Liver (tissue), 3 donors: ENCODE data around the gene COQ8A.

Source experiments
- RAD21 ChIP-seq, 2 donors: IDR thresholded peaks; 2 replicates each; pipeline ENCODE4 v1.6.1; 2016; ENCODE audit warnings: antibody characterized with exemption in 2 of 2, mild to moderate bottlenecking in 2 of 2
- SP1 ChIP-seq: IDR thresholded peaks from 2 replicates; pipeline ENCODE4 v1.6.1; 2018; ENCODE audit warnings: antibody characterized with exemption, mild to moderate bottlenecking
- TAF1 ChIP-seq: conservative IDR thresholded peaks from 2 replicates; pipeline ENCODE4 v1.6.1; 2016; ENCODE audit warnings: antibody characterized with exemption, mild to moderate bottlenecking
- TF ChIP-seq, protein P1 (sequence below): fragments of 150-350 bp; IDR thresholded peaks from 2 replicates; pipeline ENCODE4 v1.5.1; 2017; ENCODE audit warnings: improper control_type of control experiment, low read depth, low read length; ENCODE audit not compliant: missing input control
- TF ChIP-seq, protein P2 (sequence below): IDR thresholded peaks from 2 replicates; pipeline ENCODE4 v1.6.1; 2016; ENCODE audit warnings: antibody characterized with exemption
- donor health status: healthy.
- donor health status: healthy.

DNA sequence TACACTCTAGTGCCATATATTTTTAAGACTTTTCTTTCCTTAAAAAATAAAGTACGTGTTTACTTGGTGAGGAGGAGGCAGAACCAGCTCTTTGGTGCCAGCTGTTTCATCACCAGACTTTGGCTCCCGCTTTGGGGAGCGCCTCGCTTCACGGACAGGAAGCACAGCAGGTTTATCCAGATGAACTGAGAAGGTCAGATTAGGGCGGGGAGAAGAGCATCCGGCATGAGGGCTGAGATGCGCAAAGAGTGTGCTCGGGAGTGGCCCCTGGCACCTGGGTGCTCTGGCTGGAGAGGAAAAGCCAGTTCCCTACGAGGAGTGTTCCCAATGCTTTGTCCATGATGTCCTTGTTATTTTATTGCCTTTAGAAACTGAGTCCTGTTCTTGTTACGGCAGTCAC lies 44.5 kb upstream of the COQ8A start:
- TF ChIP-seq, protein P1, sequence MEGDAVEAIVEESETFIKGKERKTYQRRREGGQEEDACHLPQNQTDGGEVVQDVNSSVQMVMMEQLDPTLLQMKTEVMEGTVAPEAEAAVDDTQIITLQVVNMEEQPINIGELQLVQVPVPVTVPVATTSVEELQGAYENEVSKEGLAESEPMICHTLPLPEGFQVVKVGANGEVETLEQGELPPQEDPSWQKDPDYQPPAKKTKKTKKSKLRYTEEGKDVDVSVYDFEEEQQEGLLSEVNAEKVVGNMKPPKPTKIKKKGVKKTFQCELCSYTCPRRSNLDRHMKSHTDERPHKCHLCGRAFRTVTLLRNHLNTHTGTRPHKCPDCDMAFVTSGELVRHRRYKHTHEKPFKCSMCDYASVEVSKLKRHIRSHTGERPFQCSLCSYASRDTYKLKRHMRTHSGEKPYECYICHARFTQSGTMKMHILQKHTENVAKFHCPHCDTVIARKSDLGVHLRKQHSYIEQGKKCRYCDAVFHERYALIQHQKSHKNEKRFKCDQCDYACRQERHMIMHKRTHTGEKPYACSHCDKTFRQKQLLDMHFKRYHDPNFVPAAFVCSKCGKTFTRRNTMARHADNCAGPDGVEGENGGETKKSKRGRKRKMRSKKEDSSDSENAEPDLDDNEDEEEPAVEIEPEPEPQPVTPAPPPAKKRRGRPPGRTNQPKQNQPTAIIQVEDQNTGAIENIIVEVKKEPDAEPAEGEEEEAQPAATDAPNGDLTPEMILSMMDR: no peak
- TF ChIP-seq SP1 (no peak), TAF1 (no peak), RAD21 (IDR thresholded peaks at IDR 0.05) (no peak)
- TF ChIP-seq, protein P2, sequence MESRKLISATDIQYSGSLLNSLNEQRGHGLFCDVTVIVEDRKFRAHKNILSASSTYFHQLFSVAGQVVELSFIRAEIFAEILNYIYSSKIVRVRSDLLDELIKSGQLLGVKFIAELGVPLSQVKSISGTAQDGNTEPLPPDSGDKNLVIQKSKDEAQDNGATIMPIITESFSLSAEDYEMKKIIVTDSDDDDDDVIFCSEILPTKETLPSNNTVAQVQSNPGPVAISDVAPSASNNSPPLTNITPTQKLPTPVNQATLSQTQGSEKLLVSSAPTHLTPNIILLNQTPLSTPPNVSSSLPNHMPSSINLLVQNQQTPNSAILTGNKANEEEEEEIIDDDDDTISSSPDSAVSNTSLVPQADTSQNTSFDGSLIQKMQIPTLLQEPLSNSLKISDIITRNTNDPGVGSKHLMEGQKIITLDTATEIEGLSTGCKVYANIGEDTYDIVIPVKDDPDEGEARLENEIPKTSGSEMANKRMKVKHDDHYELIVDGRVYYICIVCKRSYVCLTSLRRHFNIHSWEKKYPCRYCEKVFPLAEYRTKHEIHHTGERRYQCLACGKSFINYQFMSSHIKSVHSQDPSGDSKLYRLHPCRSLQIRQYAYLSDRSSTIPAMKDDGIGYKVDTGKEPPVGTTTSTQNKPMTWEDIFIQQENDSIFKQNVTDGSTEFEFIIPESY: no peak
